ENCODE data around the gene RCN1. TPM values are rescaled to one million over a fixed set of nuclear protein-coding genes. Genes with fewer than 3 reads are reported as not detected.

Gene RCN1
- total RNA-seq, 2 donors from 2014 or later: 23.6 to 30.7 TPM

DNA sequence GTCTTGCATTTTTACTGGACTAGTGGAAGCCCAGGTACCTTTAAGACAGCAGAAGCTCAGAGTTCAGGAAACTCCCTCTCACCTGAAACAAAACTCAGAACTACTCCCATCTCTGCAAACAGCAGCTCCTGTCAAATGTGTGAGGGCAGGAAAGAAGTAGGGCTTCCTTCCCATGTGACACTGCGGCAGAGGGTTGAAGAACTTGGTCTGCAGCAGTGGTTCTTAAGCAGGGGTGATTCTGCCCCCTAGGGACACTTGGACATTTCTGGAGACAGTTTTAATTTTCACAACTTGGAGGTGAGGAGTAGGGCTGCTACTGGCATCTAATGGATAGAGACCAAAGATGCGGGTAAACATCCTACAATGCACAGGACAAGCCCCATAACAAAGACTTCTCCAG lies 63.4 kb downstream of the RCN1 start:
- Histone ChIP-seq H3K27me3 (no peaks in the 10 kb centered on the region), H3K36me3 (replicated peaks in 1 of 2; ENCODE audit: insufficient read depth in 1 of 2, low read depth in 2 of 2) (no peaks in the 10 kb centered on the region), H3K4me3 (no peak overlapping the region), H3K9me3 (no peaks in the 10 kb centered on the region), H3K4me1 (no peaks in the 10 kb centered on the region), H3K27ac (no peak overlapping the region)
- ATAC-seq (no peak), DNase-seq (no peak)
- 63 to 80% methylated on average over 2 of the region's 2 CpGs for WGBS, 2 donors
- intact Hi-C loops (cut with DNase I): no loop called here
- no peak for TF ChIP-seq POLR2A (IDR thresholded peaks at IDR 0.05)
- TF ChIP-seq, protein P1, sequence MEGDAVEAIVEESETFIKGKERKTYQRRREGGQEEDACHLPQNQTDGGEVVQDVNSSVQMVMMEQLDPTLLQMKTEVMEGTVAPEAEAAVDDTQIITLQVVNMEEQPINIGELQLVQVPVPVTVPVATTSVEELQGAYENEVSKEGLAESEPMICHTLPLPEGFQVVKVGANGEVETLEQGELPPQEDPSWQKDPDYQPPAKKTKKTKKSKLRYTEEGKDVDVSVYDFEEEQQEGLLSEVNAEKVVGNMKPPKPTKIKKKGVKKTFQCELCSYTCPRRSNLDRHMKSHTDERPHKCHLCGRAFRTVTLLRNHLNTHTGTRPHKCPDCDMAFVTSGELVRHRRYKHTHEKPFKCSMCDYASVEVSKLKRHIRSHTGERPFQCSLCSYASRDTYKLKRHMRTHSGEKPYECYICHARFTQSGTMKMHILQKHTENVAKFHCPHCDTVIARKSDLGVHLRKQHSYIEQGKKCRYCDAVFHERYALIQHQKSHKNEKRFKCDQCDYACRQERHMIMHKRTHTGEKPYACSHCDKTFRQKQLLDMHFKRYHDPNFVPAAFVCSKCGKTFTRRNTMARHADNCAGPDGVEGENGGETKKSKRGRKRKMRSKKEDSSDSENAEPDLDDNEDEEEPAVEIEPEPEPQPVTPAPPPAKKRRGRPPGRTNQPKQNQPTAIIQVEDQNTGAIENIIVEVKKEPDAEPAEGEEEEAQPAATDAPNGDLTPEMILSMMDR (IDR thresholded peaks at IDR 0.05): peak in 1 of 7 experiments; percentile 31

Small RNAs within 50 kb of the gene (small RNA-seq; reads per million reads assigned to genes)
- not detected for gene RF00012

Measured in body of pancreas (tissue), 4 donors.